OCI-LY1 (cell line): ENCODE data around the gene BAG5.

ENCODE experiments used
- H2AFZ ChIP-seq: fragments of 200-600 bp; sonication (generic), shearing (Covaris generic); 2 replicates; pipeline ENCODE4 v1.6.0; 2014; ENCODE audit warnings: antibody characterized with exemption, mild to moderate bottlenecking, low read length
- H3F3A ChIP-seq: fragments of 200-600 bp; sonication (generic), shearing (Covaris generic); 2 replicates; pipeline ENCODE4 v1.6.0; 2014; ENCODE audit warnings: mild to moderate bottlenecking, antibody characterized with exemption, low read length, moderate library complexity; ENCODE audit not compliant: insufficient read depth
- H3K27ac ChIP-seq: fragments of 200-600 bp; sonication (generic); 2 replicates; pipeline ENCODE4 v1.5.1; 2014; ENCODE audit warnings: low read length, mixed run types, mild to moderate bottlenecking, low read depth; ENCODE audit not compliant: poor library complexity, severe bottlenecking
- H3K27me3 ChIP-seq: fragments of 200-600 bp; sonication (generic); 2 replicates; pipeline ENCODE4 v1.6.0; 2014; ENCODE audit warnings: antibody characterized with exemption, mild to moderate bottlenecking, low read length, moderate library complexity; ENCODE audit not compliant: insufficient read depth
- H3K36me3 ChIP-seq: fragments of 200-600 bp; sonication (generic); 2 replicates; pipeline ENCODE4 v1.6.1; 2014; ENCODE audit warnings: mild to moderate bottlenecking, antibody characterized with exemption, low read length, moderate library complexity, mixed read lengths; ENCODE audit not compliant: insufficient read depth
- H3K4me1 ChIP-seq: fragments of 200-600 bp; sonication (generic); 2 replicates; pipeline ENCODE4 v1.5.1; 2014; ENCODE audit warnings: mild to moderate bottlenecking, low read length, moderate library complexity; ENCODE audit not compliant: insufficient read depth, severe bottlenecking
- H3K4me2 ChIP-seq: fragments of 200-600 bp; sonication (generic), shearing (Covaris generic); 2 replicates; pipeline ENCODE4 v1.6.1; 2014; ENCODE audit warnings: low read length
- H3K4me3 ChIP-seq: fragments of 200-600 bp; sonication (generic); 2 replicates; pipeline ENCODE4 v1.5.1; 2014; ENCODE audit warnings: low read length, low read depth, mild to moderate bottlenecking, mixed read lengths; ENCODE audit not compliant: poor library complexity, severe bottlenecking
- H3K79me2 ChIP-seq: fragments of 200-600 bp; shearing (Covaris generic); 2 replicates; pipeline ENCODE4 v1.6.1; 2016; ENCODE audit warnings: mixed run types, low read length, mixed read lengths; ENCODE audit not compliant: insufficient read depth
- H3K9ac ChIP-seq: fragments of 200-600 bp; sonication (generic), shearing (Covaris generic); 2 replicates; pipeline ENCODE4 v1.6.1; 2014; ENCODE audit warnings: mild to moderate bottlenecking, low read length, mixed read lengths
- H3K9me2 ChIP-seq: fragments of 200-600 bp; sonication (generic), shearing (Covaris generic); 2 replicates; pipeline ENCODE4 v1.6.1; 2014; ENCODE audit warnings: low read depth, mild to moderate bottlenecking, low read length, mixed read lengths
- H3K9me3 ChIP-seq: fragments of 200-600 bp; shearing (Covaris generic); 2 replicates; pipeline ENCODE4 v1.6.1; 2014; ENCODE audit warnings: low read length, mixed read lengths
- H4K20me1 ChIP-seq: fragments of 200-600 bp; sonication (generic), shearing (Covaris generic); 2 replicates; pipeline ENCODE4 v1.6.0; 2016; ENCODE audit warnings: mild to moderate bottlenecking, low read length; ENCODE audit not compliant: insufficient read depth
- CTCF ChIP-seq: fragments of 200-600 bp; sonication (generic), shearing (Covaris generic); IDR thresholded peaks from 2 replicates; pipeline ENCODE4 v1.5.1; 2017; ENCODE audit warnings: mild to moderate bottlenecking, antibody characterized with exemption, low read length, moderate library complexity, mixed read lengths
- EZH2 ChIP-seq: fragments of 200-600 bp; sonication (generic), shearing (Covaris generic); IDR thresholded peaks from 2 replicates; pipeline ENCODE4 v1.8.0; 2017; ENCODE audit warnings: borderline replicate concordance, mixed run types, mild to moderate bottlenecking, antibody characterized with exemption, low read length, moderate library complexity, mixed read lengths

BAG5 gene

GRCh38 chr14:103533137-103533998 is 29.1 kb downstream of the BAG5 start:
- H3K36me3 ChIP-seq = peaks cover 27% of the 10 kb centered on the region; the same call in 1 of the 2 replicates
- no peak overlapping the region for H3K4me2 ChIP-seq
- no peaks in the 10 kb centered on the region for H3F3A ChIP-seq
- no peak overlapping the region for H3K9ac ChIP-seq
- H3K4me1 ChIP-seq = peaks cover 19% of the 10 kb centered on the region
- no peak overlapping the region for H2AFZ ChIP-seq
- no peaks in the 10 kb centered on the region for H4K20me1 ChIP-seq
- H3K79me2 ChIP-seq = peaks cover 8% of the 10 kb centered on the region
- H3K9me3 ChIP-seq = no peaks in the 10 kb centered on the region
- no peaks in the 10 kb centered on the region for H3K27me3 ChIP-seq
- no peaks in the 10 kb centered on the region for H3K9me2 ChIP-seq
- H3K4me3 ChIP-seq = no peak overlapping the region
- TF ChIP-seq EZH2 (no peak), CTCF (no peak)
- H3K27ac ChIP-seq = no peak overlapping the region

- Histone ChIP-seq H3K9me2 (no peaks in the 10 kb centered on the region), H3K27me3 (no peaks in the 10 kb centered on the region), H3K27ac (no peak overlapping the region), H2AFZ (no peak overlapping the region), H4K20me1 (no peaks in the 10 kb centered on the region), H3K9ac (no peak overlapping the region), H3K4me3 (no peak overlapping the region), H3K9me3 (no peaks in the 10 kb centered on the region), H3K4me2 (no peak overlapping the region), H3K4me1 (peaks cover 27% of the 10 kb centered on the region), H3K79me2 (peaks cover 8% of the 10 kb centered on the region), H3F3A (no peaks in the 10 kb centered on the region), H3K36me3 (peaks cover 27% of the 10 kb centered on the region; the same call in 1 of the 2 replicates)
- no peak for TF ChIP-seq CTCF
- TF ChIP-seq EZH2 = no peak
Observed at GRCh38 chr14:103532216-103533136, 30.0 kb downstream of the BAG5 start.

- Histone ChIP-seq H4K20me1 (no peaks in the 10 kb centered on the region), H3K79me2 (peaks cover 8% of the 10 kb centered on the region), H2AFZ (no peak overlapping the region), H3F3A (no peaks in the 10 kb centered on the region), H3K27me3 (no peaks in the 10 kb centered on the region; the same call in 1 of the 2 replicates), H3K9me2 (no peaks in the 10 kb centered on the region), H3K4me1 (peaks cover 27% of the 10 kb centered on the region), H3K27ac (no peak overlapping the region), H3K36me3 (peaks cover 27% of the 10 kb centered on the region; the same call in 1 of the 2 replicates), H3K9me3 (no peaks in the 10 kb centered on the region), H3K4me3 (no peak overlapping the region), H3K4me2 (no peak overlapping the region), H3K9ac (no peak overlapping the region)
- TF ChIP-seq CTCF = no peak
- TF ChIP-seq EZH2 = no peak
Observed at GRCh38 chr14:103531421-103532215, 30.8 kb downstream of the BAG5 start.
